IPS-18c (cell line): ENCODE results near the gene ATRNL1.

Experiments
- H3K4me3 ChIP-seq: 2 replicates; pipeline ENCODE4 v1.7.0; 2013; ENCODE audit warnings: low read depth, mild to moderate bottlenecking, low read length, moderate library complexity; ENCODE audit not compliant: insufficient read depth
- H3K9me3 ChIP-seq: one replicate; pipeline ENCODE4 v1.6.1; 2013; ENCODE audit warnings: mild to moderate bottlenecking, low read length, moderate library complexity; ENCODE audit not compliant: control insufficient read depth, insufficient read depth

Gene ATRNL1

DNA sequence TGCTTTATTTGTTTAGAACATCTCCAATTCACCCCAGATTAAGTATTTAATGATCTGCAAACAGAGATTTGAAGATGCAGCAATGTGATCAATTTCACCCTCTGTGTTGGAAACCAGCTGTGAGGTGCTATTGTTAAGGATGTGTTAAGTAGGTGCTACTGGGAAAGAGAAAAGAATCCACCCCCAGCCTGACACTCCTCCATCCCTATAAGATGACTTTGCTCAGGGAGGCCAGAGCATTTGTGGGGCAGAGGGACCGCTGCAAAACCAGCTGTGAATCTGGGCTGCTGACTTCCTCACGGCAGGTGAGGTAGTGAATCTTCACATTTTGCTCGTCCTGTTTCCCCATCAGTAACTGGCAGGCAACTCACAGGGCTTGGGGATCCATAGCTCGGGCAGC lies 882.3 kb downstream of the ATRNL1 start:
- H3K4me3 ChIP-seq, result no peak overlapping the region
- no peaks in the 10 kb centered on the region for H3K9me3 ChIP-seq

DNA sequence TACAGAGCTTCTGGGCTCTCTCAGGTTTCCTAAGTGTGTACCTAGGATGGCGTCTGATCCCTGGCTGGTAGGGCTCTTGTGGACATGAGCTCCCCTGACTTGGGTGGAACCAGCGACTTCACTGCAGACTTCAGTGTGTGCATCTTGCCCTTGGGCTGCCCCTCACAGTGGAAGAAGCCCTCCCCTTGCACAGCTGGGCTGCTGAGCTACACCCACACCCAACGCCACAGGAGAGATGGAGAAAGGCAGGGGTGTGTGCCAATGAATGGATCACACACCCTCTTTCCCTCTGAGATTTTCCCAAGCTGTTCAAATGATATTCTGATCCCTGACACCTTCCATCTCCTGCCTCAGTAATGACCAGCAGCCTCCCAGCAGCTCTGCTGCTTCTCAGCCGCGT lies 883.2 kb downstream of the ATRNL1 start:
- peaks cover 2% of the 10 kb centered on the region for H3K9me3 ChIP-seq

DNA sequence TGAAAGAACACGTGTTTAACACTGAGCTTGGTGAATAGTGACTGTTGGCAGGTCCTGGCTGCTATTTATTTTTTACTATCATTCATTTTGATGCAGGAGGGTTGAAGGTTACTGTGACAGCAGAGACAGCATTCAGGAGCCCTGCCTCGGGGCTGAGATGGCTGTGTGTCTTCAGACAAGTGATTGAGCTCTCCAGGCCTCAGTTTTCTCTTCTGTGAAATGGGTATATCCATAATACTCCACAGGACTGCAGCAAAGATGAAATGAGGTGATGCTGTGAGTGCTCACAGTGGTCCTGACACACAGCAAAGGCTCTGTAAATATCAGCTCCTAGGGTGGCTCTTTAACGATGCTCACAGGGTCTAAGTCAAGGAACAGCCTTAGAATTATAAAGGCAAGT lies 884.7 kb downstream of the ATRNL1 start:
- Histone ChIP-seq H3K4me3 (no peak overlapping the region), H3K9me3 (peaks cover 2% of the 10 kb centered on the region)

More for the DNA sequence above, 883.2 kb downstream of the ATRNL1 start:
- no peak overlapping the region for H3K4me3 ChIP-seq

DNA sequence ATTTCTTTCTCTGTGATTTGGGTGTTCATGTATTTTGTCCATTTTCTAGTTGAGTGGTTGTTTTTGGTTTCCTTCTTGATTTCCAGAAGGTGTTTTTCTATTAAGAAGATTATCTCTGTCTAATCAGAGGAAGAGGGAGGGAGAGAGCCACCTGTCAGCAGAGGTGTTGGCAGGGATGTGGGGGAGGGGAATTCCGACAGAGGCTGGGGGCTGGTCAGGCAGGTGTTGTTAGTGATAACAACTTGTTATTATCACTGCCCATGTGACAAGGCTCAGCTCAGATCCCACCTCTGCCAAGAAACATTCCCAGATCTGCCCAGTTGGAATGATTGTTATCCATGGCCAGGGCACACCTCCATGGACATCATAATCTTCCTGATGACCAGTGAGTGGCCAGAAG lies 886.4 kb downstream of the ATRNL1 start:
- Histone ChIP-seq H3K9me3 (peaks cover 2% of the 10 kb centered on the region), H3K4me3 (no peak overlapping the region)

DNA sequence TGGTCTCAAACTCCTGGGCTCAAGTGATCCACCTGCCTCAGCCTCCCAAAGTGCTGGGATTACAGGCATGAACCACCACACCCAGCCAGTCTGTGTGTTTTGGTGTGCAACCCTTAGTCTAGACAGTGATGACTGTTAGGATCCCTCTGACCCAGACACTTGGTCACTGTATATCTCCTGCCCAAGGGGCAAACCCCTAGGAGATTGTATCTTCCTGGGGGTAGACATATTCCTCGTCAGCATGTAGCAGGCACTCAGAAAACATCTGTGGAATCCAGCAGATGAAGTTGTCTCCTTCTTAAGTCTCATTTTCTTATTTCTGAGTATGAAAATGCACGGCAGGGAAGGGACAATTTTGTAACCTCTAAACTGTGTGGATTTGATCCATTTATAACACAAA lies 887.3 kb downstream of the ATRNL1 start:
- Histone ChIP-seq H3K4me3 (no peak overlapping the region), H3K9me3 (peaks cover 2% of the 10 kb centered on the region)

DNA sequence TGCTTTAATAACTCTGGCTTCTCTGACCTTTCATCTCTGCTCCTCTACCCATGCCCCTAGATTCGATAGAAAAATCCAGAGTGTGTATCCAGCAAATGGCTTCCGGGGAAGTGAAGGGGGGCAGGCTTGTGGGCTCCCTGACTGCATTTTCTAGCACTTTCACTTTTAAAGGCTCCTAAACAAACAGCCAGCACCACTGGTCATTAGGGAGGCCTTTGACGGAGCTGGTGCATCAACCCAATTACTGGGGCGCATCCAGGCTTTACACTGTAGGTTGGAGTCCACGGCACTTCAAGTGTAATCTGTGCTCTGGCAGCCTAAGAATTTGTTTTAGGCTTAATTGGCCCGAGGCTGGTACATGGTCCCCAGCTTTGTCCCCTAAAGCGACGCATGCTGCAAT lies 887.9 kb downstream of the ATRNL1 start:
- H3K9me3 ChIP-seq, result peaks cover 4% of the 10 kb centered on the region
- H3K4me3 ChIP-seq, result no peak overlapping the region

DNA sequence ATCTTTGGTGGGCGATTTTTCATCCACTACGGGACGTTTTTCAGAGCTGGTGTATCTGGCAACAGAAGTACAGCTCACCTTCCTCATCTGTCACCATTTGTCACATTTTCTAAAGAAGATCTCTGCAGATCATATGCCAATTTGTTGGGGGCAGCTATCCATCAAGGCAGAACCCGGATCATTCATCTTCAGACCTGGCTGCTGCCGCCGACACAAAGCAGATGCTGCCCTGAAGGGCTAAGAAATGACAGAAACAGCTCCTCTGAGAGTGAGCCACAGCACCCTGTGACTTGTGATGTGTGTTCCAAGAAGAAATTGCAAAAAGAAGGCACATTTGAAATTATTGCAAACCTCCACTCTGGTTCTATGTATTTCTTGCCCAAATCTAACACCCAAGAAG lies 888.9 kb downstream of the ATRNL1 start:
- Histone ChIP-seq H3K4me3 (no peak overlapping the region), H3K9me3 (peaks cover 4% of the 10 kb centered on the region)

DNA sequence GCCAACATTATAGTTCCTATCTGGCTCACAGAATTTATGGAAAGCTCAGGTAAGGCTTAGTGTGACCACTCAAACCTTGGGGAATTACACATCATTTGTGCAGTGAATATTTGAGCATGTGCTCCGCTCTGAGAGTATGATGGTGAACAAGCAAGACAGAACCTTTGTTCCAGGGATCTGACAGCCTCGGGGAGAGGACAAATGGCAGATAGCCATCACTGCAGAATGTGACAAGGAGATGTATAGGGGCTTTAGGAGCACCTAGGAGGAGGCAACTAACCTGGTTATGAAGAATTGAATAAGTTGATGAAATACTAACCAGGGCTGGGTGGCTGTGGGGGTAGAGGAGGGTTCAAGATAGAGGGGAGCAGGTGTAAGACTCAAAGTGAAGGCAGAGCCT lies 889.4 kb downstream of the ATRNL1 start:
- H3K9me3 ChIP-seq, result peaks cover 4% of the 10 kb centered on the region
- H3K4me3 ChIP-seq, result no peak overlapping the region

DNA sequence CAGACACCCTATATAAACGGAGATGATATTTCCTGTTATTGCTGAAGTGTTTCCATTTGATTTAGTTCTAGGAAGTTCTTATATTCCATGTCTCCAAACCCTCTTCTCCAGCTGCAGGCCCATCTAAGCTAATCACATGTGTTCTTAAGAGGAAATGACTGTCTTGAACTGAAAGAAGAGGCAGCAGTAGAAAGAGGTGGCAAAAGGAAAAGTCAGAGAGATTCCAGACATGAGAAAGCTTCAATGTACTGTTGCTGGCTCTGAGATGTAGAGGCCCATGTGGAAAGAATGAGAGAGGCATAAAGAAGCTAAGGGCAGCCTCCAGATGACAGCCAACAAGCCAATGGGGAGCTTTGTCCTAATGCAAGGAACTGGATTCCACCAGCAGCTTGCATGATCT lies 892.6 kb downstream of the ATRNL1 start:
- H3K4me3 ChIP-seq, result no peak overlapping the region
- peaks cover 4% of the 10 kb centered on the region for H3K9me3 ChIP-seq

DNA sequence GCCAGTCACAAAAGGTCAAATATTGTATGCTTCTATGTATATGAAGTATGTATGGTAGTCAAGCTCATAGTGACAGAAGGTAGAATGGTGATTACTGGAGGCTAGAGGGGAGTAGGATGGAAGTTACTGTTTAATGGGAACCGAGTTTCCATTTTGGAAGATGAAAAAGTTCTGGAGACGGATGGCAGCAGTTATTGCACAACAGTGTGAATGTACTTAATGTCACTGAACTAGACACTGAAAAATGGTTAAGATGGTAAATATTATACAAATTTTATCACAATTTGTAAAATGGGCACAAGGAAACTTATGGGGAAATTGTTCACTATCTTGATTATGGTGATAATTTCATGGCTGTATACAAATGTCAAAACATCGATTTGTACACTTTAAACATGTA lies 895.2 kb downstream of the ATRNL1 start:
- Histone ChIP-seq H3K4me3 (no peak overlapping the region), H3K9me3 (peaks cover 2% of the 10 kb centered on the region)

DNA sequence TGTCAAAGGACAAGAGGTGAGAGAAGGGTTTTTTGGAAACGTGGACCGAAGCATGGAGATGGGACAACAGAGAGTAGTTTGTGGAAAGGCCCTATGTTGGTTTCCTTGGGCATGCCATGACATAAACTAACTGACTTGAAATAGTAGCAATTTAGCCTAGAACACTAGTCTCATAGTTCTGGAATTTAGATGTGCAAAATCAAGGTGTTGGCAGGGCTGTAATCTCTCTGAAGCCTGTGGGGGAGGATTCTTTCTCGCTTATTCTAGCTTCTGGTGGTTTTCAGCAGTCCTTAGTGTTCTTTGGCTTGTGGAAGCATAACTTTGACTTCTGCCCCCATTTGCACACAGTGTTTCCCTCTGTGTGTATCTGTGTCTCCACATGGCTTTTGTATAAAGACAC lies 896.5 kb downstream of the ATRNL1 start:
- H3K9me3 ChIP-seq, result peaks cover 2% of the 10 kb centered on the region
- no peak overlapping the region for H3K4me3 ChIP-seq

DNA sequence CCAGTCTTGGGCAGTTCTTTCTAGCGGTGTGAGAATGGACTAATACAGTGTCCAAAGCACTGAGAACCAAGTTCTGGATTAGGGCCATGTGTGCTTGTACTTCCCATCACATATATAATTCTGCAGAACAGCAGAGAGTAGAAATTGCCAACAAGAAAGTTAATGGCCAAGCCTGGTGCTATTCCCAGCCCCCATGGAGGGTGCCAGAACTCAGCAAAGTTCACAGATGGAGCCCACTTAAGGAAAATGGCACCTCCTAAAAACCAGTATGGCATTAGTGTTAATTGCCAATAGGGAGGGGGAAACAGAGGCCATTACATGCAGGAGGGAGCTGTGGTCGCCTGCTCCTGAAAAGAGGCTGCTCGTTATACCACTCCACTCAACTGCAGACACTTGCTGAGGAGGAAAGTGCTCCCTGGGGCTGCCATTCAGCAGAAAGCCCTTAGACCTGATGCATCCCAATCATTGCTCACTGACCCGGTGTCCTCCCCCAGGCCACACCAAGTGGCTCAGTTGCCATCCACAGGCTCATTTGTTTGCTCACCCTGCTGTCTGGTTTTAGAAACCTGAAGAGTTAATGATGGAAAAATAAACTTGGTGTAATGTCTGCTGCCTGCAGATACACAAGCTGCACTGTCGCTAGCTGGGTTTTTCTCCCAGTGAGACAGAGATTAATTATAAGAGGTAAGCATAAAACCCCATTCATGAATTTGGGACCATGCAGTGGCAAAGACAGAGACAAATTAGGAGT lies 899.2 kb downstream of the ATRNL1 start:
- peaks cover under 1% of the 10 kb centered on the region for H3K9me3 ChIP-seq
- H3K4me3 ChIP-seq, result no peak overlapping the region

DNA sequence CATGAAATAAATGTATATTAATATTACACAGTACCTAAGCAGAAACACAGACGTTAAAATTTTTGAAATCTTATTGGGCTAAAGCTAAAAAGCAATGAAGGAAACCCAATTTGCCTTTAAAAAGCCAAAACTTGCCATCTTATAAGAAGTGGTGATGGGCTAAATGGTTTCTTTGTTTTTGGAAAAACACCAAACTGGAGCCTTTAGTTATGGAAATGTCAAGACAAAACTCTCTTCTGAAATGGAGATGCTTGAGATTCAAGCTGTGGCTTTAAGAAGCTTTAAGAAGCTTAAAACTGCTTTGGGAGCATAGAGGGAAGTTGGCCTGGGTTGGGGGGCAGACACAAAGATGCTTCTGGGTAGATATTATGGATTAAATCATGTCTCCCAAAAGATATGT lies 902.9 kb downstream of the ATRNL1 start:
- H3K9me3 ChIP-seq, result peaks cover 10% of the 10 kb centered on the region
- H3K4me3 ChIP-seq, result no peak overlapping the region

DNA sequence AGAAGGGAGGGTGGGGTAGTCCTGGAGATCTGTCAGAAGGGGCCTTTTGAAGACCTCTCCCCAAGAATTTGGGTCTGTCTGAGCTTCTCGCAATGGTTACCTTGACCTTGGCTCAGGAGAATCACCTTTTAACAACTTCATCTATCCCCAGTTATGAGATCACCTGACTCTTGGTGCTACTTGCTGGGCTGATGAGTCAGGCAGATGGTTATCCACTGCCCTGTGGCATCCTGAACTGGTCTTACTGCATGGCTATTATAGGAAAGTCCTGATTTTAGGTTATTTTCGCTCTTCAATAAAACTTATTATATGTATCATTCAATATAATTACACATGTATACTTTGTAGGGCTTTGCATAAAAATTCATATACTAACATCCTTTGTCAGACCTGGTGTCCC lies 905.1 kb downstream of the ATRNL1 start:
- Histone ChIP-seq H3K9me3 (peaks cover 10% of the 10 kb centered on the region), H3K4me3 (peak overlapping the region; percentile 9; the same call in 1 of the 2 replicates)
